Body of pancreas (tissue), 4 donors: Measurements from ENCODE around the gene ARHGEF28. TPM values are rescaled to one million over a fixed set of nuclear protein-coding genes. Genes with fewer than 3 reads are reported as not detected.

Experiments
- ATAC-seq: fragments of 150-250 bp; one replicate; pipeline ENCODE4 v1.9.1; 2016
- DNase-seq, 4 donors: peaks; one replicate each; pipeline ENCODE4 v3.0.0-alpha.2; 2019
- H3K27ac ChIP-seq, 4 donors: fragments of 200-600 bp; sonication (generic); 1 replicate in 3 of 4; 2 replicates in 1 of 4; pipeline versions ENCODE4 v1.5.1 to v1.6.1; 2016 to 2019; ENCODE audit warnings: mild to moderate bottlenecking in 1 of 4, mixed read lengths in 1 of 4, moderate library complexity in 1 of 4
- H3K27me3 ChIP-seq, 2 donors: fragments of 200-600 bp; sonication (generic); one replicate each; pipeline ENCODE4 v1.6.0; 2016; ENCODE audit warnings: mild to moderate bottlenecking in 1 of 2
- H3K36me3 ChIP-seq, 2 donors: fragments of 200-600 bp; sonication (generic); replicated peaks in 1 of 2; 2 replicates each; pipeline ENCODE4 v1.5.1; 2016; ENCODE audit warnings: low read depth in 2 of 2; ENCODE audit not compliant: insufficient read depth in 1 of 2
- H3K4me1 ChIP-seq: fragments of 200-600 bp; sonication (generic); one replicate; pipeline ENCODE4 v1.6.0; 2016
- H3K4me3 ChIP-seq, 2 donors: fragments of 200-600 bp; sonication (generic); 1 replicate in 1 of 2; 2 replicates in 1 of 2; pipeline ENCODE4 v1.5.1; 2016 to 2019
- H3K9me3 ChIP-seq, 3 donors: fragments of 200-600 bp; sonication (generic); 1 replicate in 2 of 3; 2 replicates in 1 of 3; pipeline ENCODE4 v1.5.1; 2016
- CTCF ChIP-seq, 7 experiments: fragments of 450-650 bp in 4 of 7; fragments of 200-600 bp in 3 of 7; sonication (generic) in 3 of 7; IDR thresholded peaks; one replicate each; pipeline ENCODE4 v1.5.1; 2016 to 2019; ENCODE audit warnings: antibody characterized with exemption in 7 of 7
- POLR2A ChIP-seq, 3 donors: fragments of 450-650 bp; IDR thresholded peaks; one replicate each; pipeline ENCODE4 v1.6.1; 2016; ENCODE audit warnings: antibody characterized with exemption in 3 of 3, mild to moderate bottlenecking in 2 of 3
- WGBS, 2 donors: methylation state at CpG; one replicate each; pipeline ENCODE4 v1.1.5; 2017; 5-methylcytosine and 5-hydroxymethylcytosine counted together
- intact Hi-C: fragments of 100-400 bp; cut with DNase I; formaldehyde crosslinking; loops from one replicate; pipeline ENCODE4 v1.15.1; 2023
- total RNA-seq, 2 donors: library from RNA; depleted of rRNA; stranded (reverse); fragments of >200 nt; gene quantifications; one replicate each; pipeline ENCODE4 v1.1.0, GENCODE V29; 2016

Gene ARHGEF28
- total RNA-seq, 2 donors from 2014 or later, result 63.0 to 67.2 TPM

GRCh38 chr5:73664796-73665195, 38.8 kb downstream of the ARHGEF28 start:
- H3K4me3 ChIP-seq, result no peak overlapping the region
- no peaks in the 10 kb centered on the region for H3K36me3 ChIP-seq
- no peak overlapping the region for H3K27ac ChIP-seq
- intact Hi-C loops, result no loop called here
- ATAC-seq (no peak), DNase-seq (no peak)
- no peaks in the 10 kb centered on the region for H3K27me3 ChIP-seq
- H3K9me3 ChIP-seq, result no peaks in the 10 kb centered on the region
- TF ChIP-seq POLR2A (IDR thresholded peaks at IDR 0.05) (no peak), CTCF (IDR thresholded peaks at IDR 0.05) (no peak)
- H3K4me1 ChIP-seq, result peaks cover 52% of the 10 kb centered on the region

- Histone ChIP-seq H3K36me3 (no peaks in the 10 kb centered on the region), H3K4me3 (no peak overlapping the region), H3K4me1 (peaks cover 52% of the 10 kb centered on the region), H3K27ac (no peak overlapping the region), H3K9me3 (no peaks in the 10 kb centered on the region), H3K27me3 (no peaks in the 10 kb centered on the region)
- DNase-seq (no peak), ATAC-seq (no peak)
- no peak for TF ChIP-seq POLR2A (IDR thresholded peaks at IDR 0.05)
- no peak for TF ChIP-seq CTCF (IDR thresholded peaks at IDR 0.05)
- intact Hi-C loops, result no loop called here
- 80 to 85% methylated on average over 4 of the region's 4 CpGs for WGBS, 2 donors
Observed at GRCh38 chr5:73666891-73667290, 40.9 kb downstream of the ARHGEF28 start.

- Histone ChIP-seq H3K27ac (no peak overlapping the region), H3K27me3 (no peaks in the 10 kb centered on the region), H3K4me1 (peaks cover 53% of the 10 kb centered on the region), H3K9me3 (no peaks in the 10 kb centered on the region), H3K36me3 (no peaks in the 10 kb centered on the region), H3K4me3 (no peak overlapping the region)
- DNase-seq (no peak), ATAC-seq (no peak)
- 64 to 77% methylated on average over 4 of the region's 4 CpGs for WGBS, 2 donors
- TF ChIP-seq POLR2A (IDR thresholded peaks at IDR 0.05), result no peak
- TF ChIP-seq CTCF (IDR thresholded peaks at IDR 0.05), result no peak
- intact Hi-C loops, result no loop called here
Observed at GRCh38 chr5:73668017-73668416, 42.0 kb downstream of the ARHGEF28 start.

- H3K4me3 ChIP-seq, result no peak overlapping the region
- no peak for DNase-seq
- ATAC-seq, result no peak
- WGBS, 2 donors, result 83 to 92% methylated on average over 3 of the region's 3 CpGs
- H3K27ac ChIP-seq, result no peak overlapping the region
- H3K36me3 ChIP-seq, result no peaks in the 10 kb centered on the region
- TF ChIP-seq POLR2A (IDR thresholded peaks at IDR 0.05) (no peak), CTCF (IDR thresholded peaks at IDR 0.05) (no peak)
- peaks cover 52% of the 10 kb centered on the region for H3K4me1 ChIP-seq
- H3K27me3 ChIP-seq, result no peaks in the 10 kb centered on the region
- intact Hi-C loops, result no loop called here
- no peaks in the 10 kb centered on the region for H3K9me3 ChIP-seq
Observed at GRCh38 chr5:73668486-73669111, 42.6 kb downstream of the ARHGEF28 start.

- no peak for TF ChIP-seq POLR2A (IDR thresholded peaks at IDR 0.05)
- no peak for TF ChIP-seq CTCF (IDR thresholded peaks at IDR 0.05)
- Histone ChIP-seq H3K4me1 (peaks cover 57% of the 10 kb centered on the region), H3K36me3 (no peaks in the 10 kb centered on the region), H3K9me3 (no peaks in the 10 kb centered on the region), H3K27ac (no peak overlapping the region), H3K27me3 (no peaks in the 10 kb centered on the region), H3K4me3 (no peak overlapping the region)
- intact Hi-C loops, result no loop called here
- WGBS, 2 donors, result 85 to 87% methylated on average over 3 of the region's 3 CpGs
- no peak for ATAC-seq
- DNase-seq, result no peak
Observed at GRCh38 chr5:73670731-73671130, 44.7 kb downstream of the ARHGEF28 start.
